Peyer's patch (tissue), 4 donors: ENCODE data around the gene PBX2.

ENCODE experiments used
- POLR2A ChIP-seq, 2 donors: fragments of 450-650 bp; IDR thresholded peaks; one replicate each; pipeline ENCODE4 v1.5.1; 2017; ENCODE audit warnings: antibody characterized with exemption in 2 of 2, mild to moderate bottlenecking in 2 of 2, moderate library complexity in 2 of 2
- TF ChIP-seq, protein P1 (sequence below), 6 experiments: fragments of 450-650 bp in 4 of 6; fragments of 200-600 bp in 2 of 6; sonication (generic) in 1 of 6; IDR thresholded peaks; one replicate each; pipeline ENCODE4 v1.5.1; 2017 to 2019; ENCODE audit warnings: antibody characterized with exemption in 6 of 6, mild to moderate bottlenecking in 3 of 6, moderate library complexity in 1 of 6

- peak; percentile 26 to 29 for TF ChIP-seq POLR2A (IDR thresholded peaks at IDR 0.05)
- TF ChIP-seq, protein P1, sequence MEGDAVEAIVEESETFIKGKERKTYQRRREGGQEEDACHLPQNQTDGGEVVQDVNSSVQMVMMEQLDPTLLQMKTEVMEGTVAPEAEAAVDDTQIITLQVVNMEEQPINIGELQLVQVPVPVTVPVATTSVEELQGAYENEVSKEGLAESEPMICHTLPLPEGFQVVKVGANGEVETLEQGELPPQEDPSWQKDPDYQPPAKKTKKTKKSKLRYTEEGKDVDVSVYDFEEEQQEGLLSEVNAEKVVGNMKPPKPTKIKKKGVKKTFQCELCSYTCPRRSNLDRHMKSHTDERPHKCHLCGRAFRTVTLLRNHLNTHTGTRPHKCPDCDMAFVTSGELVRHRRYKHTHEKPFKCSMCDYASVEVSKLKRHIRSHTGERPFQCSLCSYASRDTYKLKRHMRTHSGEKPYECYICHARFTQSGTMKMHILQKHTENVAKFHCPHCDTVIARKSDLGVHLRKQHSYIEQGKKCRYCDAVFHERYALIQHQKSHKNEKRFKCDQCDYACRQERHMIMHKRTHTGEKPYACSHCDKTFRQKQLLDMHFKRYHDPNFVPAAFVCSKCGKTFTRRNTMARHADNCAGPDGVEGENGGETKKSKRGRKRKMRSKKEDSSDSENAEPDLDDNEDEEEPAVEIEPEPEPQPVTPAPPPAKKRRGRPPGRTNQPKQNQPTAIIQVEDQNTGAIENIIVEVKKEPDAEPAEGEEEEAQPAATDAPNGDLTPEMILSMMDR (IDR thresholded peaks at IDR 0.05): no peak
Observed at GRCh38 chr6:32177183-32177787, 12.7 kb downstream of the PBX2 start.
